ENCODE measurements around the gene CIPC. TPM values are rescaled to one million over a fixed set of nuclear protein-coding genes. Genes with fewer than 3 reads are reported as not detected.
A peak's percentile ranks its signal among the peaks of the same experiment; 100 is the strongest.

CIPC gene
- total RNA-seq, 1 donor from 2014 or later: 31.2 TPM

DNA sequence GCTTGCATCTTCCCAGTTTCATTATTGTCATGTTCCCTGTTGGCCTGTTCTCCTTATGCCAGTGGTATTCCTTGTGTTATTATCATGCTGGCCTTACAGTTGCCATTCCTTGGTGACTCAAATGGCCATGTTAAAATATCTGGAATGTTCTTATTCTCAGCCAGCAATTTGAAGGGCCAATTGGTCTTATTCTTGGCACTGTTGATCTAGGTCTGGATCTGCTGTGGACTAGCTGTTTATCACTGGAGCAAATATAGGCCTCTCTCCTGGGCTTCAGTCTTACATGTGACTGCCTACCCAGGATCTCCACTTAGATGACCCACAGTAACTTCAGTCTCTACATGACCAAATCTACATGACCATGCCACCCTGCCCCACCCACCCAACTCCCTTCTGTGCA, 5.4 kb downstream of the CIPC start:
- no peak for DNase-seq (ENCODE audit: low spot score)

DNA sequence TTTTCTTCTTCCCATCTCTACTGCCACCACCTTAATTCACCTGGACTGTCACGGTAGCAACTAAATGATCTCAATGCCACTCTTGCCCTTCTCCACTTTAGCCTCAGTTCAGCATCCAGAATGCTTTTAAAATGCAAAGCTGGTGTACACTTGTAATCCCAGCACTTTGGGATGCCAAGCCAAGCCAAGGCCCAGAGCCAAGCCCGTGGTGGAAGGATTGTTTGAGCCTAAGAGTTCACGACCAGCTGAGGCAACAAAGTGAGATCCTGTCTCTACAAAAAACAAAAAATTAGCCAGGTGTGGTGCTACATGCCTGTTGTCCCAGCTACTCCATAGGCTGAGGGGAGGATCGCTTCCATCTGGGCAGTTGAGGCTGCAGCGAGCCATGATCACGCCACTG, 5.9 kb downstream of the CIPC start:
- no peak for DNase-seq (ENCODE audit: low spot score)

DNA sequence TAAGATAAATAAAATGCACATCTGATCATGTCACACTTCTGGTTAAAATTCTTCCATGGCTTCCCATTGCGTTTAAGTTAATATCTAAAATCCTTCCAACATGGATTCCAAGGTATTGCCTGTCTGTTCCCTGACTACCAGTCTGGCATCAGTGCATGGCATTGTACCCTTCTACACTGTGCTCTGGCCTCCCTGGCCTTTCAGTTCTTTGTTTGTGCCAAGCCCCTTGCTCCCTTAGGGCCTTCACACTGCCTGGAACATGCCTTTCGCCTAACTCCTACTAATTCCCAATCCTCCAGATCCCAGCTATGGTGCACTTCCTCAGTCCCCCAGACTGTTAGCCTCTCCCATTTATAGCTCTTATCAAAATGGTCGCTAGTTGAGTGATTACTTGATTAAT, 6.3 kb downstream of the CIPC start:
- DNase-seq (ENCODE audit: low spot score): no peak

DNA sequence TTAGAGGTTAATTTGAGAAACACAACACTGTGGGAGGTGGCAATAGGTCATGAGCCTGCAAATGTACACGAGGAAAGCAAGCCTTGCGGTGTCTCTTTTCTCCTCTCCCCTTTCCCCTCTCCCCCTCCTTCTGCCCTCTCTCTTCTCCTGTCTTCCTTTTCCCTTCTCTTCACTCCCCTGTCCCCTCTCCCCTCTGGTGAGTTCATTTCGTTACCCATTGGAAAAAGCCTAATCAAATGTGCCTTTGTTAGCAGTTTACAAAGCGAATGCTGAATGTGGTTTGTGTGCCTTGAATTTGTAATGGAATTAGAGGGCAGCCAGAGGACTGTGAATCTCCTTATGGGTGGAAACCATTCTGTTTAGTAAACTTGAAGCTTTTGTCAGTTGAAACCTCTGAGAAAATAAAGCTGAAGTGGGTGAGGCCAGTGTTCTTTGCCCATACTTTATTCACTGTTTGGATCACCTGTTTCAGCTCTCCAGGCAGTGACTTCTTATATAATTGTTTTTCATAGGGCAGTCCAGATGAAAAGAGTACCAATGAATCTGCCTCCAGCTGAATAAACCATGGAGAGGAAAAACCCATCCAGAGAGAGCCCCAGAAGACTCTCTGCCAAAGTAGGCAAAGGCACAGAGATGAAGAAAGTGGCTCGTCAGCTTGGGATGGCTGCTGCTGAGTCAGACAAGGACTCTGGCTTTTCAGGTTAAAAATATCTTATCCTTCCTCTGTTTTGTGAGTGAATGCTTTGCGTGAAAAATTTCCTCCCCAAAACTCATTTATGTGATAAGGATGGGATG, 7.3 kb downstream of the CIPC start:
- DNase-seq (ENCODE audit: low spot score): no peak

DNA sequence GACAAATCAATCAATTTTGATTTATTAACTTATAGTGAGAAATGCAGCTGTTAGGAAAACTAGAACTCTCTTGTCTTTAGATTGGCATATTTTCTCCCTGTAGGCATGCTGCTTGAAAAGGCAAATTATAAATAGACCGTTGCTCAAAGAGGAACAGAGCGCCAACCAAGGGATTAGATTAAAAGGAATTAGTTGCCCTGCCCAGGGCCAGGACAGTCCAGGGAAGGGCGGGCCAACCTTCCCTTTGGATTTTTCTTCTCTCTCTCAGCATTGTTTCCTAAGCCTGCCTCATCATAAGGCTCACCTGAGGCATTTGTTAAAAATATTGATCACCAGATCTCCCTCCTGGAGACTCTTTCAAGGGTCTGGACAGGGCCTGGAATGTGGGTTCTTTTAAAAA, 8.6 kb downstream of the CIPC start:
- no peak for DNase-seq (ENCODE audit: low spot score)

DNA sequence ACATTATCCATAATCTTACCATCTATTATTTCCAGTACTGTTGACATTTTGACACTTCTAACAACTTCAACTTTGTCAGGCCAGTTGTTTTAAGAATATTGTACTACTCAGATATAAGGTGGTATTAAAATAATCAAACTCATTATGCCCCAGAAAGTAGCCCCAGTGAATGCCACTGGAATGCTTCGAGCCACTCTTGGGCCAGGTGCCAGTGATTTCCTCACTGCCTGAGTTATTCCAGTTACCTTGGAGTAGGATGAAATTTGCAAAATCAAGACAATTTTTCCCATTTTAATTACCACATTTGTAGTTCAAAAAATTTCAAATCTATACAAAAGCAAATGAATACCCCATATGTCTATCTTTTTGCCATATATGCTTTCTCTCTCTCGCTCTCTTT, 9.2 kb downstream of the CIPC start:
- no peak for DNase-seq (ENCODE audit: low spot score)

DNA sequence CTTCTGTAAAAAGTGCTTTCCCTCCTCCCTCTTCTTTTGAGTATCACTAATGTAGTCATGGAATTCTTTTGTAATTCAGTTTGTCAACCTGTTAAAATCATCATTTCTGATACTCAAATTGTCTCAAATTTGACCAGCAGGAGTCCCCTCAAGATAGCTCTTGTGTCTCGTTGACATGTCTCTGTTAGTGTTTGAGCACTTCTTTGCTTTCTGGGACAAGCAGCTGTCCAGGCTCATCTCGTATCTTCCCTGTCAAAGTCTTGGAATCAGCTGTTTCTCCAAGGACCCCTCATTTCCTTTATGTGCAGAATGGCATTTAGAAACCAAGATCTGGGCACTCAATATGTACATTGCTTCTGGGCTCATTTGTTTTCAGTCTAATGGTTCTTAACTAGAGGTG, 10.7 kb downstream of the CIPC start:
- no peak for DNase-seq (ENCODE audit: low spot score)

DNA sequence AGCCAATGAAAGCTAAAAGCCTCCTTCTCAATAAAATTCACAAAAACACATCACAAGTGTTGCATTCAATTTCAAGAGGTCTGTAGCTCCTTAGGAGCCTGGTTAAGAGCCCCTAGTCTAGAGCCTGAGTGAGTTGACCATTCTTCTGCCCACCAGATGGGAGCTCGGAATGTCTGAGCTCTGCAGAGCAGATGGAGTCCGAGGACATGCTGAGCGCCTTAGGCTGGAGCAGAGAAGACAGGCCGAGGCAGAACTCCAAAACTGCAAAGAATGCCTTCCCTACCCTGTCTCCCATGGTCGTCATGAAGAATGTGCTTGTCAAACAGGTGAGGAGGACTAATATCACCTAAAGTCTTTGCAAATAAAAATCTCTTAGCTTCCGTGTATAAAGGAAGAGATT, 11.6 kb downstream of the CIPC start:
- no peak for DNase-seq (ENCODE audit: low spot score)

DNA sequence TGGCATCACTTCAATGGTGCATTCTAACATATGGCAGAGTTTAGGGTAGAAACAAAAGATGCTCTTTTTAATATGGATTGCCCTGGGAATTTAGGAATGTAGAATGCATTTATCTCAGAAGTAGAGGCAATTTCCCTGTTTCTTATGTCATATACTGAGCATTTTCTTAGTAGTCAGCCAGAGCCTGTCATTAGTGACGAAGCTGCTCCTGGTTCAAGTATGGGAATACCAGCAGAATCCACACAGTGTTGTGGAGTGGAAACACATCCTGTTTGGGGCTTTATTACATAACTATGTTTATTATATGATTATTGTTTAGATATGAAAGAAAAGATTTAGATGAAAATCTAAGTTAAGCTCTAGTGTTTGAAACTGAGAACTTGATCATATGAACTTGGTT, 12.2 kb downstream of the CIPC start:
- DNase-seq (ENCODE audit: low spot score): no peak

DNA sequence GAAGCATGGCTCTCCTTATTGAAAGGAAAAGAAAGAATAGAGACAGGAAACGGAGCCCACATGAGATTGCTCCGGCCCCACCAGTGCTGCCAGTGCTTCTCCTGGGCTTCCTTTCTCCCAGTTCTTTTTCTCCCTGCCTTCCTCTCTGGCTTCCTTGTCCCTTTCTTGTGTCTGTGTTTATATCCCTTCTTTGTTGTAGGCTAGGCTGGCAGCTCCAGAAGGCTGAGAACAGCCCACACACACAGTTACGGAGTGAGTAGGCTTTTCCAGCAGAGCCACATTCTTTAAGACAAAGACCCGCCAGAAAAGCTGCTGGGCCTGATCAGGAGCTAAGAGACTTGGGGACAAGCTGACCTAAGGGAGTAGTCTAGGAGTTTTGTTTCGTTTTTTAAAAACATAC, 13.0 kb downstream of the CIPC start:
- DNase-seq (ENCODE audit: low spot score): no peak

DNA sequence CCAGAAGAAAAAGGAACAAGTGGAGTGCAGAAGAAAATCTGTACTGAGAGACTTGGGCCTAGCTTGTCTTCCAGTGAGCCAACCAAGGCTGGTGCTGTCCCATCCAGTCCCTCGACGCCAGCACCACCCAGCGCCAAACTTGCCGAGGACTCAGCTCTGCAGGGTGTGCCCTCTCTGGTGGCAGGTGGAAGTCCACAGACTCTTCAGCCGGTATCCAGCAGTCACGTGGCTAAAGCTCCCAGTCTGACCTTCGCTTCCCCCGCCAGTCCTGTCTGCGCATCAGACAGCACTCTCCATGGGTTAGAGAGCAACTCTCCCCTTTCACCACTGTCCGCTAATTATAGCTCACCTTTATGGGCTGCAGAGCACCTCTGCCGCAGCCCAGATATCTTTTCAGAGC, 15.6 kb downstream of the CIPC start:
- no peak for DNase-seq (ENCODE audit: low spot score)

DNA sequence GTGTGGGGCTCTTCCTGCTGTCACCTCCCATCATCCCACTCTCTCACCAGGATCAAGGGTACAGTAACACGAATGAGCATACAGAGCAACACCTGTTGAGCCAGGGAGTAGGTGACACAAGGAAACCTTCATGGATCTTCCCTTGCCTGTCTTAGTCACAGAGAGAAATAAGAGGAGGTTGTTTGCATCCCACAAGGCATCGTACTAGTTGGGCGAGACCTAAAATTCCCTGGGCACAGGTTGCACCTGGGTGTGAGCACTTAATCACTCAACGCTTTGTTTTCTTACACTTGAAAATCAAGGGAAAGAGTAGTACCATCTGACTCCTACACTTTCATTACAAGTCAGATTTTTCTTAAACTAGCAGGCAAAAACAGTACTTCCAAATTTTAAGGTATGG, 16.6 kb downstream of the CIPC start:
- no peak for DNase-seq (ENCODE audit: low spot score)

DNA sequence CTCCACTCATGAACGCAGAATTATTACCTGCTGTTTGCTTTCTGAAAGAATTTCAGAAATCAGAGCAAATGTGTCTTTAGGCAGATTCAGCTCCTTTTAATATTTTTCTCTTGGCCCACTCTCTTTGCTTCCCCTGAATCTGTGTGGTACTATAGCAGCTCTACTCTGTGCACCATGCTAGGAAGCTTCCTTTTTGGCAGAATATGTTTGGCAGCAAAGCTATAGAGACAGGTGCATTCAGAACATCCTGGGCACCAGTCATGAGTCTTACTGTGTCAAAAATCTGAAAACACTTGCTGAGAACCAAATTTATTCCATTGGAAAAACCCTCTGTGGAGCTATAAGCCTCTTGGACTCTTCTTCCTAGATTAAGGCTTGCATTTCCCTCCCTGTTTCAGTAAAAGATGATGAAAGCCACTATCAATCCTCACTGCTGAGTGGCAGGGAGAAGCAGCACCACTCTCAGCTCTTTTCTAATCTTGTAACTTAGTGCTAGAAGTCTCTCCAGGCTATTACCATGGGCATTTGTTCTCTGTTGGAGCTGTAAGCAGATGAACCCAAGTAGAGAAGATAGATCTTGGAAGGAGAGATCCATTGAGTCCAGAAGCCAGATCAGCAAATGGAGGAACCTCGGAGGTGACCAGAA, 18.2 kb downstream of the CIPC start:
- DNase-seq (ENCODE audit: low spot score): no peak

DNA sequence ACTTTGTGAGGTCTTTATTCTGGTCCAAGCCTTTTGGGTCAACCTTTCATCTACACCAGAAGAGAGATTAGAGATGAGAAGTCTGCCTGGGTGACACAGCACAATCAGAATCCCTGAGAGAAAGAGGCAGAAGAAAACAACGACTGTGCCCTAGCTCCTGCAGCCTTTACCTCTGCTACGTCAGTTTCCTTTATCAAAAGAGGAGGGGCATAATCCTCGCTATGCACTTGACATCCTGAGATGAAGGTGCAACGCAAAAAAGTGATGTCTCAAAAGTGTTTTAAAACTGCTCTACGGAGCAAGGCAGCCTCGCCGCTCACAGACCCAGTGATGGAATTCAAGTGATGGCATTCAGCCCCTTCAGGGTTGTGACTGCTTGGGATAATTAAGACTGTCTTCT, 21.8 kb downstream of the CIPC start:
- no peak for DNase-seq (ENCODE audit: low spot score)

DNA sequence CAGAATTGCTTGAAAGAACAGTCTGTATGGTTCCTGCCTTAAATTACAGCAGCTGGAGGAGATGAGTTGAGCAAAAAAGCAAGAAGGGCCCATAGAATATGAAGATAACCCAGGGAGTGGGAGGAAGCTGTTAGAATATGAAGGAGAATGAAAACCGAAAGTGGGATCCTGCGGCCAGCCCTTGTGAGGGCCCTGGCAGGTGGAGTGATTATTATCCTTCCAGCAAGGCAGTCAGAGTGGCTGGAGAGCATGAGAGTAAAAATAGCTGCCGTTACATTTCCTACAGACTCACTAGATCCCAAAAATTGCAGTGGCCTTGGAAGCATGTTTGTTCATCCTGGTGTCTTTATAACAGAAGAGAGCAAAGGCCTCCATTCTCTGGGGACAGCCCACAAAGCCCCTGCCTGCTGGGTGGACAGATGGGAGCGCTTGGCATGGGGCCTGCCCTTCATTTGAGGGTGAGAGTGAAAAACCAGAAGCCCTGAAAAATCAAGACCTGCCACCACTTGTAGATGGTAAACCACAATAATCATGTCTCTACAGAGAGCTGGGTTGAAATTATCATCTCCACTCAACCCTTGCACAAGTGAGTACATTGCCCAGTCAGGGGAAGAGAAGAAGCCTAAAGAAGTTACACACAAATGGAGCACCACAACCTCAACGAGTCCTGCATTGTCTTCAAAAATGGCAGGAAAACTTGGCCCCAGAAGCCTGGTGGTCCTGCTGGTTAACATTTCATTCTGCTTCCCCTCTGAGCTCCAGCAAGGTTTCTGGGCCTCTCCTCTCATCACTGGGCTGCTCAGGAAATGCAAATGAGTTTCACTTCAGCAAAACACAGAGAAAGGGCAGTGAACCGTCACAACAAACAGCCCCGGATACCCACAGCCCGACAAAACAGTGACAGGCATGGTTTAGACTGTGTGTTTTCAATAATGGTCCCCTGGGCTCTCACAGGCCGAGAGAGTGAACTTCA, 23.0 kb downstream of the CIPC start:
- no peak for DNase-seq (ENCODE audit: low spot score)

DNA sequence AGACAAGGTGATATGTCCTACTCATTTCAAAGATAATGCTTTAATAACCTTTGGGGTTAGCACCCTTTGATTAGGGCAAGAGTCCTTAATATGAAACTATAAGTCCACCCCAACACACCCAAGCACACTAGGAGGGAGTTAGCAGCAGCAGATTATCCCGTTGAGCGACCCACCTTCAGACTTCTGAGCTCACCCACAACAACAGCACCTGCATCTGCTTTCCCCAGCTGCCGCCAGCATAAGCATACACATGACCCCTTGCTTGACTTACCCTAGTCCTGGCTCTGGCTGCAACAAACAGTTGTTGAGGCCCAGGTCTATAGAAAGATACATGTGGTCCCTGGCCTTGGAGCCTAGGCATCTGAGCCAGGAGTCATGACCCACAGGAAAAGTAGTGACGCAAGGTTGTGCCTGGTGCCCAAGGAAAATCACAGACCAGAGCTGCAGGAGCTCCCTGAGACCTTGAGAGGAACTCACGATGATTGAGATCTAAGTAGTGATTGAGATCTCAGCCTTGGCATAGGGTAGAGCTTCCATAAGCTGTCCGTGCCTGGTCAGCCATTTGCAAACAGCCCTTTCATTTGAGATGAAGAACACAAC, 24.6 kb downstream of the CIPC start:
- DNase-seq (ENCODE audit: low spot score): no peak

DNA sequence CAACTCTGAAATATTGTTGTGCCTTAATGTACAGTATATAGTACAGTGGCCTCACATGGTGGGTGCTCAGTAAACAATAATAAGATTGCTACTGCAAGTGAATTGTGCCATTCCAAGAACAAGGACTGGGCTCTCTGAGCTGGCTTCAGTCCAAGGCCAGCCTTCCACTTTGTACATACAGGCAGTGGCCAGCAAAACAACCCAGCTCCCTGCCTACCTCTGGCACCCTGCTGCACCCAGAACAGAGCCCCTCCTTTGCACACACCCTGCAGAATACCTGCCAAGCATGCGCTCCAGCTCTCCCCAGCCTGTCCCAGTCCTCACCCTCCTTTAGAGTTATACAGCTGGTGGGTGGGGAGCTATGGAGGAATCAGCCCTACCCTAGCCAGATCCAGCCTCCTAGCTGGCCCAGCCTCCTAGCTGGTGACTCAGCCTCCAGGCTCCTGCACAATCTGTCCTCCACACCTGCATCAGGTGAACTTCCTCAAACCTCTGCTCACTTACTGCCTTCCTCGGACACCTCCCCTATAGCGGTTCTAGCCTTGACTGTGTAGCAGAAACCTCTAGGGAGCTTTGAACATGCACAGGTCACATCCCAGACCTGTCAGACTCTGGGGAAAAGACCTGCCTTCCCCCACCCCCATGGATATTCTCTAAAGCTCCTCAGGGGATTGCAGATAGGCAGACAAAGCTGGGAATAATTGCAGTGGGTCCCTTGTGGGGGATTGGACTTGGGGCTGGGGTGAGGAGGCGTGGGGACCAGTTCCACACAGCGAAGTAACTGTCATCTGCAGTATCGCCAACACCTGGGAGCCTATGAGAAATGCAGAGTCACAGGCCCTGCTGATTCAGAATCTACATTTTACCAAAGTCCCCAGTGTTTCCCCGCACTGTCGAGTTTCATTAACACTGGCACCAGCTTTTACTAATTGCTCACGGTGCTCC, 25.6 kb downstream of the CIPC start:
- peak; percentile 90 for DNase-seq (ENCODE audit: low spot score)

DNA sequence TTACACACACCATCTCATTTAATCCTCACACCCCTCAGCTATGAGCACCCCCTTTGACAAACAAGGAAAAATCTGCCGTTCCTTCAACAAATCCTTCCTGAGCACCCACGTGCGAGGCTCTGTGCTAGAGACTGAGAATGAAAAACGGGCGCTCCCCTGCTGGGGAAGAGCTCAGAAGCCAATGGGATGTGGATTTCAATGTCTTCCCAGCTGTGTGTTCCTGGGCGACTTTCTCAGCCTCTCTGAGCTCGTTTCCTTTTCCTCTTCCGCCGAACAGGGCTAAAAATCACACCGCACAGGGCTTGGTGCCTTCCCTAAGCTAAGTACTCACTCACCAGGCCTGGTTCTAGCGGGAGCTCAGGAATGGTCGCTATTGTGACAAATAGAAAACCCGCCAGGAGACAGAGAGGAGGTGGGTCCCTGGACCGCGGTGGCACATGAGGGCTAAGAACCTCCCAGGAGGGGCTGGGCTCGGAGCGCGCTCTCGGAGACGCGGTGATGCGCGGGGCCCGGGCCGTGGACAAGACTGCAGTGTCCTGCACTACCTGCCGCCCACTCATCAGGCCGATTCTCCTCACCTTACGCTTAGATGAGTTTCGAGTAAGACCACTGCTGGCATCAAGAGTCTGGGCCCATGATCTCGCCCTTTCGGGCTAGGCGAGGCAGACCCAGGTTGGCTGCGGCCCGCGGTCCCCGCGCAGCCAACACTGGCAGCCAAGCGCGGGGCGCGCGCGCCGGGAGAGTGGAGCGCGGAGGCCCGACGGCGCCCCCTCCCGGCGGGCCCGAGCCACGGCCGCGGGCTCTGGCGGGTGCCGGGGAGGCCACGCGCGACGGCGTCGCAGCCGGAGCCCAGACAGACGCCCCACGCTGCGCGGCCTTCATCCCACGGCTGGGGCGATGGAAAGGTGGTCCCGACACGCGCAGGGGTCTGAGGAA, 26.6 kb downstream of the CIPC start:
- peak; percentile 16 for DNase-seq (ENCODE audit: low spot score)

DNA sequence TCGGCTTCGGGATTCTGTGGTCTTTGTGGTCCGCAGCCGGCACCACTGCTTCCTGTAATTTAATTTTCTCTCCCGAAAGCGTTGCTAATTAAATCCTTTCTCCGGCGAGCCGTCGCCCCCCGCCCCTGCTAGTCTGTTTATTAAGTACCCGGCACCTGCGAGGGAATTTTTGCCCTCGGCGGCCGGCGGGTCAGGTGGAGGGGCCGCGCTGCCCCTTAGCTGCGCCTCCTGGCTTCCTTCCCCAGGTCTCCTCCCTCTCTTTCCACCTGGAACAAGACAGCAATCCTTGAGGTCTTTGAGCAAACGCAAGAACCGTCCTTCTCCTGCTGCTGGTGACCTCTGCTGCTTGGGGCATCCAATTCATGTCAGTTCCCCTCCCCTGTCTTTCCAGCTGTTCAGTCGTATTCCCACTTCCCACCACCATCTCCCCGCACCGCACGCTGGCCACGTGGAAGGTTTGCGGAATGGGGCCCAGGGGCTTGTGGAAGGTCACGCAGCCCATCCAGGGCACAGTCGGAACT, 27.3 kb downstream of the CIPC start:
- no peak for DNase-seq (ENCODE audit: low spot score)

Data from mucosa of gallbladder (tissue), 1 donor.